Measurements from ENCODE around the gene SUMO2.

- TF ChIP-seq, protein P1, sequence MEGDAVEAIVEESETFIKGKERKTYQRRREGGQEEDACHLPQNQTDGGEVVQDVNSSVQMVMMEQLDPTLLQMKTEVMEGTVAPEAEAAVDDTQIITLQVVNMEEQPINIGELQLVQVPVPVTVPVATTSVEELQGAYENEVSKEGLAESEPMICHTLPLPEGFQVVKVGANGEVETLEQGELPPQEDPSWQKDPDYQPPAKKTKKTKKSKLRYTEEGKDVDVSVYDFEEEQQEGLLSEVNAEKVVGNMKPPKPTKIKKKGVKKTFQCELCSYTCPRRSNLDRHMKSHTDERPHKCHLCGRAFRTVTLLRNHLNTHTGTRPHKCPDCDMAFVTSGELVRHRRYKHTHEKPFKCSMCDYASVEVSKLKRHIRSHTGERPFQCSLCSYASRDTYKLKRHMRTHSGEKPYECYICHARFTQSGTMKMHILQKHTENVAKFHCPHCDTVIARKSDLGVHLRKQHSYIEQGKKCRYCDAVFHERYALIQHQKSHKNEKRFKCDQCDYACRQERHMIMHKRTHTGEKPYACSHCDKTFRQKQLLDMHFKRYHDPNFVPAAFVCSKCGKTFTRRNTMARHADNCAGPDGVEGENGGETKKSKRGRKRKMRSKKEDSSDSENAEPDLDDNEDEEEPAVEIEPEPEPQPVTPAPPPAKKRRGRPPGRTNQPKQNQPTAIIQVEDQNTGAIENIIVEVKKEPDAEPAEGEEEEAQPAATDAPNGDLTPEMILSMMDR (IDR thresholded peaks at IDR 0.05) = no peak
- TF ChIP-seq ATF1 (CRISPR knock-in tag; IDR thresholded peaks at IDR 0.05) = no peak
These were observed 515 bp downstream of the SUMO2 start for GRCh38 chr17:75182319-75182568.
